GM18502 (cell line): ENCODE data around the gene TPX2.
"Not testable (repeated sequence)": the region's sequence is repeated elsewhere in the genome, so short reads cannot be mapped to it uniquely, and the experiment has no call there.

ENCODE experiments used
- ATAC-seq: cut with Tn5 transposase; IDR thresholded peaks from one replicate; pipeline ENCODE4 v1.9.1; 2021; ENCODE audit warnings: mild to moderate bottlenecking; ENCODE audit not compliant: unreplicated experiment, poor library complexity

The TPX2 gene

DNA sequence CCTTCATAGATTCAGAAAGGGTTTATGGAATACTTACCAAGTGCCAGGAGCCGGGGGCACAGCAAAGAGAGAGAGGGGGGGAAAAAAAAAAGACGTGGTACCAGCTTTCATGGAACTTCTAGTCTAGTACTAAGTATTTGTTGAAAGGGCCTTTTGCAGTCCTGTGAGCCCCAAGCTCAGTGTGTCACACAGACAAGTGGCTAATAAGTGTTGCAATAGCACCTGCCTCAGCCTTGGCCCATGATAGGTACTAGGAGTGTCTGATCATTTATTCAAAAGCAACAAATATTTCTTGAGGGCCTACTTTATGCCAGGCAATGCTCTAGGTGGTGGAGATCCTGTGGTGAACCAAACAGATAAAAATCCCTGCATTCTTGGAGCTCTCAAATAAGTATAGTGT lies 88.0 kb downstream of the TPX2 start:
- no peak for ATAC-seq

DNA sequence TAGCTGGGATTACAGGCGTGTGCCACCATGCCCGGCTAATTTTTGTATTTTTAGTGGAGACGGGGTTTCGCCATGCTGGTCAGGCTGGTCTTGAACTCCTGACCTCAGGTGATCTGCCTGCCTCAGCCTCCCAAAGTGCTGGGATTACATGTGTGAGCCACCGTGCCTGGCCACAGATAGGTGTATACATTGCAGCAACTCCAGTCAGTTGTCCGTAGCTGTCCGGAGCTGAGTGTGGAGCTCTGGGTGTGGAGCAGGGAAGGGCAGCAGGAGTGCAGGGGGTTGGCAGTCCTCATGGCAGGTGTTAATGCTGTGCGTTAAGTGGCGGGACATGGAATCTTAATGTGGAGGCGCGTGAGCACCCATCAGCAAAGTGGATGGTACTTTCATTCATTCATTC lies 88.9 kb downstream of the TPX2 start:
- not testable (repeated sequence) for ATAC-seq

DNA sequence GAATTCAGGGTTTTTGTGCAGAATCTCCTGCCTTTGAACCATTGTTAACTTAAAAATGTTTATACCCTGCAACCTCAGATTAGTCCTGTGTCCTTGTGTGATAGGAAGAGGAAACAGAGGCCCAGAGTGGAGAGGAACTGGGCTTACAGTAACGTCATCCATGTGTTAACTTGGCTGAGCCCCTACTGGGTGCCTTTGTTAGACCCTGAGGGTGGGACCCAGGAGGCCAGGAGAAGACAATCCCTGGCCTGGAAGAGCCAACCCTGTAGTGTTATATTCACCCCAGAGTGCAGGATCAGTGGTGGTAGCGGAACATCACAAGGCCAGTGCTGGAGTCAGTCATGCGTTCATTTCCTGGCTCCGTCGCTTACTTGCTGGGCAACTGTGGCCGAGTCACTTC lies 90.6 kb downstream of the TPX2 start:
- no peak for ATAC-seq

DNA sequence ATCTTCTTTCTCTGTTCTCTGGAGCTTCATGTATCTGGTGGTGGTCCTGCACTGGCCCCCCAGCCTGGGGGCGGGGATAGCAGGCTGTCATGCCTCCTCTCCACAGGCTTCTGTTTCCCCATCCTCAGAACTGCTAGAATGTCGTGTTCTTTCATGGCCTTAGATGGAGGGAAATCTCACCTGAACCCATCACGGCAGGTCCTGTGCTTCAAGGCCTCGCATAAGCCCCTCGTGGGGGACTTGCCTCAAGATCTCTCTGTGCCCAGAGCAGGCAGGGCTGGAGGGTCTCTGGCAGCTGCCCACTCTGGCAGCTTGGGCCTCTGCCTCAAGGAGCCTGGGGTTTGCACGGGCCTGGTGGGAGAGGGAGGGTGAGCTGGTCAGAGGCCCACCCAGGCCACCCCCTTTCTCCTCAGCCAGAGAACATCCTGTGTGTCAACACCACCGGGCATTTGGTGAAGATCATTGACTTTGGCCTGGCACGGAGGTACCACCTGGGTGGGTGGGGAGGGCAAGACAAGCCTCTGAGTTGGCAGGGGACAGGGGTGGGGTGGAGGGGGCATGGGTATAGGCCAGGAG lies 91.4 kb downstream of the TPX2 start:
- no peak for ATAC-seq

DNA sequence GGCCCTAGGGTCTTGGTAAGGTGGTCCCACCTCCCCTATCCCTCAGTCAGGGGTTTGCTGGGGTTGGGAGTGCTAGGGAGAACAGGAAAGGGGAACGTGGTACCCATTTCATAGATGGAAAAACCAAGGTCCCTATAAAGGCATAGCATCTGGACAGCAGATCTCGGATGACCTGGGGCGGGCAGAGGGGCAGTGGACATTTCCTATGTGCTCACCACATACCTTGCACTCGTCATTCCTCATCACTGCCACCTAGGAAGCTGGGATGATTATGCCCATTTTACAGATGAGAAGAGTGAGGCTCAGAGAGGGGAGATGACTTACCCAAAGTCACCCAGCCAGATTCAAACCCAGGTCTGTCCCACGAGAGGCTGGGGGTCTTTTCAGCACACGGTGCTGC lies 92.1 kb downstream of the TPX2 start:
- ATAC-seq, result no peak

DNA sequence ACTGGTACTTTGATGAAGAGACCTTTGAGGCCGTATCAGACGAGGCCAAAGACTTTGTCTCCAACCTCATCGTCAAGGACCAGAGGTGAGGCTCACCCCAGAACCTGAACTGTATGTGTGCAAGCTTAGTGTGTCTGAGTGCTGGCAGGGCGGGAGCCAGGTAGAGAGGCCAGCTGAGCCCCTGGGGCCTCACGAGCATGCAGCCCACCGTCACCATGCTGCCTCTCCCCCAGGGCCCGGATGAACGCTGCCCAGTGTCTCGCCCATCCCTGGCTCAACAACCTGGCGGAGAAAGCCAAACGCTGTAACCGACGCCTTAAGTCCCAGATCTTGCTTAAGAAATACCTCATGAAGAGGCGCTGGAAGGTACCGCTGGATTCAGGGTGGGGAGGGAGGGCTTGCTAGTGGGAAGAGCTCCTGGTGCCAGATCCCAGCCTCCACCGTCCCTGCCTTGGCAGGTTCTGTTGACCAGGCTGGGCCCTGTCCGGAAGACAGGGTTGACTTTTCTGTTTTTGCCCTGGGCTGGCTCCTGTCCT lies 92.7 kb downstream of the TPX2 start:
- ATAC-seq, result no peak

DNA sequence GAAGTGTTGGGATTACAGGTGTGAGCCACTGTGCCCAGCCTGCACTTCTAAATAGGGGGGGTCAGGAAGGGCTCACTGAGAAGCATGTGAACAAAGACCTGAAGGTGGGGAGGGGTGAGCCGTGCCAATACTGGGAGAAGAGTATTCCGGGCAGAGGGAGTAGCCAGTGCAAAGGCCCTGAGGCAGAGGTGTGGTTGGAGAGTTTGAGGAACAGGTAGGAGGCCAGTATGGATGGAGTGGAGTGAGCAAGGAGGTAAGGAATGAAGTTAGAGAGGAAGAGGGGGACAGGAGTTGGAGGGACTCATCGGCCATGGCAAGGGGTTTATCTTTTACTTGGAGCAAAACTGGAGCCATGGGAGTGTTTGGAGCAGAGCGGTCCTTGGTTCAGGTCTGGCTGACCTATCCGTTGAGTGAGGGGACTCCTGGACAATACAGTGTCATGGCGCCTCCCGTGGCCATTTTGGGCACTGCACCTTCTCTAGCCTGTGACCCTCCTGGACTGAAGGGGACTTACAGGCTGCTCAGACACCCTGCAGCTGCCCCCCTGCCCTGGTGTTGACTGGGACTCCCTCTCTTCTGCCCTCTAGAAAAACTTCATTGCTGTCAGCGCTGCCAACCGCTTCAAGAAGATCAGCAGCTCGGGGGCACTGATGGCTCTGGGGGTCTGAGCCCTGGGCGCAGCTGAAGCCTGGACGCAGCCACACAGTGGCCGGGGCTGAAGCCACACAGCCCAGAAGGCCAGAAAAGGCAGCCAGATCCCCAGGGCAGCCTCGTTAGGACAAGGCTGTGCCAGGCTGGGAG lies 94.2 kb downstream of the TPX2 start:
- no peak for ATAC-seq

DNA sequence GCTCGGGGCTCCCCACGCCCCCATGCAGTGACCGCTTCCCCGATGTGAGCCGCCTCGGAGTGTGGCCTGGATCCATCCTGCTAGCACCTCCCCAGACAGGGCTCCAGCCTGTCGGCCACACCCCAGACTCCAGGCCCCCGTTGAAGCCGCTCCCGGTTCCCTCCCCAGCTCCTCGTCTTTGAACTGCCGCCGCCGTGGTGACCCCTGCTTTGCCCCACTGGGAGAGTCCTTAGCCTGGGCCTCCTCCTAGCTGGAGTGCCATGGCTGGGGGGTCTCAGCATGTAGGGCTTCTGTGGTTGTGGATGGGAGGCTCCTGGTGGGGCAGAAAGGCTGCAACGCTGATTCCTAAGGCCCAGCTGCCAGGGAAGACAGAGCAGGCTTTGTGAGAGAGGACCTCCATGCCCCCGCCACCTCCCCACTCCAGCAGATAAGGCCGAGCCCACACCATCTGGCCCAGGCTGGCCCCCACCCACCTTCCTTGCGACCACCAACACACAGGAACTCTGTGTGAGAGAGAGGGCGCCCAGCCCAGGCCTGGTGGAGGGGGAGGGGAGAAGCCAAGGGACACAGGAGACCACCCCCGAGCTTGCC lies 94.9 kb downstream of the TPX2 start:
- no peak for ATAC-seq

DNA sequence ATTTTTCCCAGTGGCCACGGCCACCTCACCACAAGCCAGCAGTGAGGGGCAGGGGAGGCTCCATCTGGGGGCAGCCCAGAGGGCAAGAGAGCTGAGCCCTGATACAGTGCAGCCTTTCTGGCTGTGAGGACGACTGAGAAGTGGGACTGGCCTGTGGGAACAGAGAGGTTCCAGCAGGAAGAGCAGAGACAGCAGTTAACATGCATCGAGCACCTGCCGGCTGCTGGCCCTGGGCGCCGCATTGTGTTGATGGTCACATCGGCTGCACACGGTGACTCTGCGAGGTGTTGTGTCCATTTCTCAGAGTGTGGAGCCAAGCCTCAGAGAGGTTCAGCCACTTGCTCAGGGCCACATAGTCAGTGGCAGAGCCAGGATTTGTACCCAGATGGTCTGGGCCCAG lies 96.5 kb downstream of the TPX2 start:
- ATAC-seq, result peak; percentile 17

DNA sequence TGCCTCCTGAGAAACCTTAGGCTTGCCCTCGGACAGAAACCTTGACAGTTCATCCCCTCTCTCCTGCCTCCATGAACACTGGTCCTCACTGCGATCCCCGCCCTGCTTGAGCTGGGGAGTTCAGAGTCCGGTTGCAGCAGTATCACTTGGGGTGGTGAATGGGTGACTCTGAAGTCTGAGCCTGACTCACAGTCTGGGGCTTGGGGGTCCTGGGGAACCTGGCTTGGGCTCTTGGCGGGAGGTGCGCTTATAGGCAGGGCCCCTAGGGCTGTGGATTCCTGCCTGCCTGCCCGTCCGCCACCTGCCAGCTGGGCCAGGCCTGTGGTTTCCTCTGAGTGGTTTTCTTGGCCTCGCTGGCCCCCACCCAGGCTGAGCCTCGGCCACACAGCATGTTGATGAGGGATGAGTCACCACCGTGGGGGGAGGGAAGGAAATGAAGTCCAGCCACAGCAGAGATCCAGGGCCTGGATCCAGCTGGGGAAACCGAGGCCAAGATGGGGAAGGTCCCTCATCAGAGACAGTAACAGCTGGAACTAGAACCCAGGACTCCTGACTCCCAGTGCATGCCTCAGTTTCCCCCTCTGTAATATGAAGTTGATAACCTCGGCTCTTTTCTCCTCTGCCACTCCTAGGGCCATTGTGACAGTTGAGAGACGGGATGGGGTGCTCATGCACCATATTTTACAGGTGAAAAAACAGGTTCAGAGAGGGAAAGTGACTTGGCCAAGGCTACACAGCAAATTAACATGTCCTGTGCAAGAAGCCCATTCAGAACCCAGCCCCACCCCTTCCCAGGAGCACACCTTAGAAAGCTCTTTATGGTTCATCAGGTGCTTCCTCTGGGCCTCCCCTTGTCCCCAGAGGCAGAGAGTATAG lies 97.1 kb downstream of the TPX2 start:
- ATAC-seq, result peak; percentile 73

DNA sequence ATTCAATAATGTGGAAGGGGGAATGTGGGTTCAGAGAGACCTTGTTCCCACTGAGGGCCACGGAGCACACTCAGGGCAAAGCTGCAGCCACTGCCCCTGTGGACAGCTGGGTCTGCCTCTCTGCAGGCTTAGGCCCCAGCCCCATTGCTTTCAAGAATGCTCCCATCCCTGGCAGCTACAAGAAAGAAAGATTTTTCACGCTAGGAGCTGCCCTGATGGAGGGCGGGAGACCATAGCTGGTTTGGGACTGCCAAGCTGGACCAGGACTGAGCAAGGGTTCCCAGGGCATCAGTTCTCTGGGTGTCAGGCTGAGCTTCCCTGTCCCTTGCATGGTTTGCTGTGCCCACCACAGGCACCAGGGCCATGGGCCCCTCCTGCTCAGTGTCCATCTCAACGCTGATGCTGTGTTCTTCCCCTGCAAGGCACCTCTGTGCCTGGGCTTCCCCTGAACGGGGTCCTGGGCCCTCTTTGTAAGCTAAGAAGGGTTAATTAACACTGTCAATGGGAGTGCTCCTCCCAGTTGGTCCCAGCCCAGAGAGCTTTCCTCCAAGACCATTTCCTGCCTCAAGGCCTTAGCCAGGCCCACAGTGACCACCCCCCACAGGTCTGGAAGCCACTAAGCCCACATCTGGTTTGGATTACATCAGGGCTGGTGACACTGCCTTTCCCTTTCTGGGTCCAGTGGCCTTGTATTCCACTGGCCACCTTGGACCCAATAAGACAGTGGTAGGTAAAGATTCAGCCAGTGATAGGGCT lies 97.9 kb downstream of the TPX2 start:
- no peak for ATAC-seq

DNA sequence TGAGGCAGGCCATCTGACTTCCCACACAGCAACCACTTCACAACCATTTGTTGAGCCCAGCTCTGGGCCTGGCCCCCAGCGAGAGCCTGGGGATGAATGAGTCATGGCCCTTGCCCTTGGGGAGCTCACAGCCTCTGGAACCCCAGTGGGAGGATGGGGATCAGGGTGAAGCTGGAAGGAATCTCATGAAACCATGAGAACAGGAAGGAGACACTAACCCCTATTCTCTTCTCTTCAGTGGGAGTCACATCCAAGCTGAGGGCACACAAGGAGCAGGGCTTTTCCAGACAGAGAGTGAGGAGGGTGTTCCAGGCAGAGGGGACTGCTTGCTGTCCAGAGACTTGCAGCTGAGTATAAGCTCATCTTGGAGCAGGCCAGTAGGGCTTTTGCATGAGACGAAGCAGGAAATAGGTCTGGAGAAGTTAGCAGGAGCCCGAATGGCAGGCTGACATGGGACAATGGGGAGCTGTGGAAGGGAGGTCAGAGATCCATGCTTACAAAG lies 98.9 kb downstream of the TPX2 start:
- ATAC-seq, result no peak

DNA sequence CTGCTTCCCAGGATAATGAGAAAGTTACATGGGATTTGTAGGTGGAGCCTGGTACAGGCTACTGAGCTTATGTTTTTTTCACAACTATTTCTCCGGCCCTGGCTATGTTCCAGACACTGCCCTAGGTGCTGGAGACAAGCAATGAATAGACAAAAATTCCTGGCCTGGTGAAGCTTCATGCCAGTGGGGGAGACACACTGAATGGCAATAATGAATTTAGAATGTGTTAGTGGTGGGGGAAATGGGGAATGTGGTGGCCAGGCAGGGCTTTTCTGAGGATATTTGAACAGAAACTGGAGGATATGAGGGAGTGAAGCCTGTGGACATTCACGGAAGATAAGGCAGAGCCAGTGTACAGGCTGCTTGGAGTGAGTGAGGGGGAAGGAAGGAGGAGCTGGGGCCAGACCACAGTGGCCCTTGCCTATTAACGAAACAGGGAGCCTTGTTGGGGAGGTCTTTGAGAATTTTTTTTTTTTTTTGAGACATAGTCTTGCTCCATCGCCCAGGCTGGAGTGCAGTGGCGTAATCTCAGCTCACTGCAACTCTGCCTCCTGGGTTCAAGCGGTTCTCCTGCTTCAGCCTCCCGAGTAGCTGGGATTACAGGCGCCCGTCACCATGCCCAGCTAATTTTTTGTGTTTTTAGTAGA lies 99.7 kb downstream of the TPX2 start:
- ATAC-seq, result no peak

DNA sequence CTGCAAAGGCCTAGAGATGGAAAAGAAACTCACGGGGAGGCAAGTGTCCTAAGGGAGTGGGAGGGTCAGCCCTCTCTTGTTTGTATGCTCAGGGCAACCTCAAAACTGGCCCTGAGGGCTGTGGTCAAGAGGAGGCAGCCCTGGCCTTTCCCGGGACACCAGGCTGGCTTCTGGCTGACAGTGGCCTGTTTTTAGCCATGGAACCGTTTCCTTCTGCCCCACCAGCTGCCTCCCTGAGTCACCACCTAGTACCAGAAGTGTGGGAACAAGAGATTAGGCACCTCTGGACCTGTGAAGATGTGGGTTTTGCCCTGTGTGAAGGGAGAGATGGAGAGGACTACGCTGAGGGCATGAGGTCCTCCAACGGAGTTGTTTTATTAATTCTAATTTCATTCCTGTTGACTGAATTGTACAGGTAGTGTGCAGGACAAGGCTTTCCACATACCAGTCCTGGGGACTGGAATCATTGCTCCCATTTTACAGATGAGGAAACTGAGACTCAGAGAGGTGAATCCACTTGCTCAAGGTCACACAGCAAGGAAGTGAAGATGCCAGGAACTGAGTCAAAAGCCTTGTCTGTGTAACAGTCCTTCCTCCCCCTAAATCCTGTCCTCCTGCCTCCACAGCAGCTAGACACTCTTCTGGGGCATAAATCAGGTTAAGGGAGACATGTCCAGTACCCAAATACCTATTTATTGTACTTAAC lies 100.8 kb downstream of the TPX2 start:
- ATAC-seq, result no peak

DNA sequence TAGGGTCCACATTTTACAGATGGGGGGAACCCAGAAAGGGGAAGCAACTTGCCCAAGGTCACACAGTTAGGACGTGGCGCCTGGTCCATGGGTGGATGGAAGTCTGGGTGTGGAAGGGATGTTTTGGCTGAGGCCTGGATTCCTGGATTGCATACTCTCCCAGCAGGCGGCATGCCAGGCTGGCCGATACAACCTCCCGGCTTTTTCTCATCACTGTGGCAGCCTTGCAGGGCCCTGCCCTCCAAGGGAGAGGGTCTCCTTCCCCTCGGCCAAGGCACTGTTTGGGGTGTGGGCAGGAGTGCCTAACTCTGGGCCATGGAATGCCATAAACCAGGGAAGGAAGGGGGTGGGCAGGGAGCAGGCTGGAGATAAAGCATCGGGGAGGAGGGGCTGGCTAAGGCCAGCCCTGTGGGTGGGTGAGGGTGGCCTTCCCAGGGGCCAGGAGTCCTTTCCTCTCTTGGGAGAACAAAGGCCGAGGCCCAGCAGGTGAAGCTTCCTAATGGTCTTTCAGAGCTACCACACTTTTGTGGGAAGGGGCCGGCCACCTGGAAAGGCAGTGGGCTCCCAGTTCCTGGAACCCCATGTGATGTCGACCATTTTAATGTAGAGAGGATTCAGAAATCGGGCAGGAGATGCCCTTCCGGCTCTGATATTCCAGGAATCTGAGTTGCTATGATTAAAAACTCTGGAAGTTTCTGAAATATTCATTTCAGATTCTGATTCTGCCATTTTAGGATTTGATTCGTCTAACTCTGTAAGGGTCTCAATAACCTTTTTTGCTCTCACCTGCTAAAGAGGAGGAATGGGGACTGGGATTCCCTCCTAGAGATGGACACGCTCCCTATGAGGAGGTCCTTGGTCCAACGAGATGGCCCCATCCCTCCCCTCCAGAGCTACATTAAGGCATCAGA lies 102.1 kb downstream of the TPX2 start:
- no peak for ATAC-seq

DNA sequence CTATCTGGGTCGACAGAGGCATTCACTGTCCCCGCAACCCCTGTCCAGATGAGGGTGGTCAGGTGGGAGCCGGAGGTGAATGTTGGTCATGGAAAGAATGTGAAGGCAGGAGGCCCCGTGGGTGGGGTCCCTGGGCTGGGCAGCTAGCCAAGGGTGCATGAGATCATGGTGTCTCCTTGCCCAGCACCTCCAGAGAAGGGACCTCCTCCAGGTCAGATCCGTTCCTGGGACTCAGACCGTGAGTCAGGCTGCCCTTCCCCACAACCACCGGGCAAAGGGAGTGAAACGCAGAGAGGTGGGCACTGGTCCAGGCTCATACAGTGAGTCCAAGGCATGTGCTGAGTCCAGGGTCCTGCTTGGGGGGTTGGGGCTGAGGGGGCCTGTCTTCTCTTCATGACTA lies 102.8 kb downstream of the TPX2 start:
- no peak for ATAC-seq

DNA sequence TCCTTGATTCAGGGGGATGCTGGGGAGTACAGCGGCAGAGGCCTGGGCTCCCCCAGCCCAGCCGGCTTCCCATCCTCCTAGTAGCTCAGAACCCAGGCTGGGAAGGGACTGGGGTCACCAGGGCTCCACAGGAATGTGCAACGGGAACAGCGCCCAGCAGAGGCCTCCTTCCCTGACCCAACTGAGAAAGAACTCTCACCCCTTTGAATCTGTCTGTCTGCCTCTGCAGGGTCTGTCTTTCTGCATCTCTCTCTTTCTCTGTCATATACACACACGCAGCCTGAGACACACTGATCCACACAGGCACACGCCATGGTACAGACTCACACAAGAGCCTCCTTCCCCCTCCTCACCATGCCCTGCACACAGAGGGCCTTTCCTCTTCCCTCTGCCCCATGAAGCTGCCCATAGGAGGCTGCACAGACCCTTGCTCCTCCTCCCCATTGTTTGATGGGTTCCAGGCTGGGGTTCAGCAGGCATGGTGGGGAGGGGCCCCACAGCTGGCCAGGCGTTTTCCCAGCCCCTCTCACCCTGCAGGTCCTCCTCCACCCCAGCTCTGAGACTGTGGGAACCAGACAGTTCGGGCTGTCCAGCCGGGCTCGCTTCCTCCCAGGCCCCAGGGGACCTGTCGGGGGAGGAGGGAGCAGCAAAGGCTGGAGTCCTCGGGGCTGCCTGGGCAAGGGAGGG lies 103.5 kb downstream of the TPX2 start:
- ATAC-seq, result no peak
